Measurements from ENCODE around the gene ART1.

- TF ChIP-seq POLR2A (IDR thresholded peaks at IDR 0.05) (no peak), CTCF (IDR thresholded peaks at IDR 0.05) (no peak)
These were observed 39.7 kb upstream of the ART1 start for GRCh38 chr11:3605283-3605662.
